PC-3 (cell line): ENCODE results near the gene KYNU. TPM values are rescaled to one million over a fixed set of nuclear protein-coding genes. Genes with fewer than 3 reads are reported as not detected.
A peak's percentile ranks its signal among the peaks of the same experiment; 100 is the strongest.

ENCODE experiments used
- ATAC-seq: fragments of 200-7000 bp; cut with Tn5 transposase; 2 replicates; pipeline ENCODE4 v1.9.1; 2020; ENCODE audit warnings: mild to moderate bottlenecking, moderate library complexity
- BruUV-seq: library from RNA; stranded (reverse); fragments of 400-500 nt; replicated peaks from 2 replicates; lab custom pipeline; 2021; lab: Mats Ljungman, UMichigan
- CTCF ChIA-PET: fragments of 300-600 bp; sonication (Branson Sonifier 250); formaldehyde crosslinking; loops from one replicate; lab custom pipeline; 2022; ENCODE audit warnings: antibody characterized with exemption; lab: Charles Lee
- POLR2A ChIA-PET: fragments of 300-600 bp; sonication (Branson Sonifier 250); formaldehyde crosslinking; loops from one replicate; lab custom pipeline; 2022; ENCODE audit warnings: antibody characterized with exemption; ENCODE audit not compliant: unreplicated experiment; lab: Charles Lee
- DNase-seq: peaks from one replicate; pipeline ENCODE4 v3.0.0-alpha.2; 2015
- H2AFZ ChIP-seq: fragments of 300-600 bp; sonication (generic); 2 replicates; pipeline ENCODE4 v1.6.0; 2016; ENCODE audit warnings: antibody characterized with exemption, low read length
- H3F3A ChIP-seq: fragments of 300-600 bp; sonication (generic); one replicate; pipeline ENCODE4 v1.6.0; 2017; ENCODE audit warnings: antibody characterized with exemption, low read length, control low read depth, mild to moderate bottlenecking; ENCODE audit not compliant: unreplicated experiment
- H3K27ac ChIP-seq: fragments of 300-600 bp; sonication (generic); 2 replicates; pipeline ENCODE4 v1.5.1; 2016; ENCODE audit warnings: mild to moderate bottlenecking, low read length
- H3K27me3 ChIP-seq: fragments of 300-600 bp; sonication (generic); 2 replicates; pipeline ENCODE4 v1.6.1; 2016; ENCODE audit warnings: low read length, mixed read lengths
- H3K36me3 ChIP-seq: fragments of 300-600 bp; sonication (generic); 2 replicates; pipeline ENCODE4 v1.6.1; 2016; ENCODE audit warnings: low read depth, mixed run types, low read length, mixed read lengths
- H3K4me1 ChIP-seq: fragments of 300-600 bp; sonication (generic); 2 replicates; pipeline ENCODE4 v1.5.1; 2016; ENCODE audit warnings: low read length; ENCODE audit not compliant: insufficient read depth
- H3K4me2 ChIP-seq: fragments of 300-600 bp; sonication (generic); 2 replicates; pipeline ENCODE4 v1.6.0; 2016; ENCODE audit warnings: low read length
- H3K4me3 ChIP-seq: fragments of 300-600 bp; sonication (generic); 2 replicates; pipeline ENCODE4 v1.5.1; 2016; ENCODE audit warnings: mild to moderate bottlenecking, low read length, mixed read lengths
- H3K79me2 ChIP-seq: fragments of 300-600 bp; sonication (generic); 2 replicates; pipeline ENCODE4 v1.6.1; 2017; ENCODE audit warnings: low read length, mixed read lengths
- H3K9ac ChIP-seq: fragments of 300-600 bp; sonication (generic); 2 replicates; pipeline ENCODE4 v1.6.0; 2016; ENCODE audit warnings: mild to moderate bottlenecking, low read length
- H3K9me2 ChIP-seq: fragments of 300-600 bp; sonication (generic); replicated peaks from 2 replicates; pipeline ENCODE4 v1.6.1; 2016; ENCODE audit warnings: mixed run types, low read length, mixed read lengths
- H3K9me3 ChIP-seq: fragments of 300-600 bp; sonication (generic); 2 replicates; pipeline ENCODE4 v1.6.1; 2016; ENCODE audit warnings: low read length, mixed read lengths
- H4K20me1 ChIP-seq: fragments of 300-600 bp; sonication (generic); 2 replicates; pipeline ENCODE4 v1.6.1; 2016; ENCODE audit warnings: low read length, mixed read lengths
- CTCF ChIP-seq: fragments of 300-600 bp; sonication (generic); conservative IDR thresholded peaks from 2 replicates; pipeline ENCODE4 v1.5.1; 2017; ENCODE audit warnings: antibody characterized with exemption, low read depth, mild to moderate bottlenecking, low read length
- EZH2 ChIP-seq: fragments of 300-600 bp; sonication (generic); IDR thresholded peaks from one replicate; pipeline ENCODE4 v1.6.1; 2017; ENCODE audit warnings: antibody characterized with exemption, mild to moderate bottlenecking, low read length; ENCODE audit not compliant: unreplicated experiment
- EZH2phosphoT487 ChIP-seq: fragments of 300-600 bp; sonication (generic); IDR thresholded peaks from 2 replicates; pipeline ENCODE4 v1.6.1; 2018; ENCODE audit warnings: mild to moderate bottlenecking, antibody characterized with exemption, low read length, borderline replicate concordance
- intact Hi-C: fragments of 100-400 bp; cut with micrococcal nuclease; formaldehyde crosslinking; loops from 2 replicates; pipeline ENCODE4 v1.9.0; 2023
- total RNA-seq: library from RNA; depleted of rRNA; stranded (reverse); fragments of >200 nt; gene quantifications from 2 replicates; pipeline ENCODE4 v1.2.3, GENCODE V29; 2014

Gene KYNU
- total RNA-seq, 1 experiment from 2014 or later, result 2.3 TPM

- H3K36me3 ChIP-seq, result no peaks in the 10 kb centered on the region
- no peaks in the 10 kb centered on the region for H3K4me1 ChIP-seq
- no peak overlapping the region for H3K4me3 ChIP-seq
- intact Hi-C loops, result no loop called here
- H4K20me1 ChIP-seq, result no peaks in the 10 kb centered on the region
- no peak for TF ChIP-seq EZH2phosphoT487
- TF ChIP-seq EZH2, result no peak
- no peak for TF ChIP-seq CTCF
- H2AFZ ChIP-seq, result no peak overlapping the region
- no peaks in the 10 kb centered on the region for H3K9me2 ChIP-seq
- no peak overlapping the region for H3K9ac ChIP-seq
- H3K4me2 ChIP-seq, result no peak overlapping the region
- BruUV-seq, result no TSS peak
- CTCF ChIA-PET, result no interaction called here
- H3K27me3 ChIP-seq, result no peaks in the 10 kb centered on the region
- ATAC-seq (no peak), DNase-seq (peak; percentile 4)
- H3K79me2 ChIP-seq, result no peaks in the 10 kb centered on the region
- POLR2A ChIA-PET, result no interaction called here
- no peak overlapping the region for H3K27ac ChIP-seq
- H3F3A ChIP-seq, result no peaks in the 10 kb centered on the region
- no peaks in the 10 kb centered on the region for H3K9me3 ChIP-seq
These were observed 41.2 kb downstream of the KYNU start for GRCh38 chr2:142918624-142919023.

- no peaks in the 10 kb centered on the region for H3K36me3 ChIP-seq
- no peaks in the 10 kb centered on the region for H4K20me1 ChIP-seq
- TF ChIP-seq EZH2phosphoT487, result no peak
- TF ChIP-seq CTCF, result no peak
- no peak for TF ChIP-seq EZH2
- H3K9me2 ChIP-seq, result no peaks in the 10 kb centered on the region
- POLR2A ChIA-PET, result no interaction called here
- no peaks in the 10 kb centered on the region for H3K9me3 ChIP-seq
- no peak overlapping the region for H3K27ac ChIP-seq
- no TSS peak for BruUV-seq
- H3K9ac ChIP-seq, result no peak overlapping the region
- intact Hi-C loops, result no loop called here
- DNase-seq (peak; percentile 31), ATAC-seq (no peak)
- H3K79me2 ChIP-seq, result no peaks in the 10 kb centered on the region
- H3K27me3 ChIP-seq, result no peaks in the 10 kb centered on the region
- CTCF ChIA-PET, result no interaction called here
- H2AFZ ChIP-seq, result no peak overlapping the region
- H3K4me2 ChIP-seq, result no peak overlapping the region
- H3F3A ChIP-seq, result no peaks in the 10 kb centered on the region
- H3K4me1 ChIP-seq, result no peaks in the 10 kb centered on the region
- H3K4me3 ChIP-seq, result no peak overlapping the region
These were observed 43.1 kb downstream of the KYNU start for GRCh38 chr2:142920571-142920970.

- DNase-seq (no peak), ATAC-seq (no peak)
- Histone ChIP-seq H3K4me3 (no peak overlapping the region), H3K9me3 (no peaks in the 10 kb centered on the region), H4K20me1 (no peaks in the 10 kb centered on the region), H3K79me2 (no peaks in the 10 kb centered on the region), H2AFZ (no peak overlapping the region), H3K27ac (no peak overlapping the region), H3K4me1 (no peaks in the 10 kb centered on the region), H3K9ac (no peak overlapping the region), H3K4me2 (no peak overlapping the region), H3K36me3 (no peaks in the 10 kb centered on the region), H3K27me3 (no peaks in the 10 kb centered on the region), H3F3A (no peaks in the 10 kb centered on the region), H3K9me2 (no peaks in the 10 kb centered on the region)
- POLR2A ChIA-PET, result no interaction called here
- CTCF ChIA-PET, result no interaction called here
- TF ChIP-seq EZH2phosphoT487, result no peak
- no peak for TF ChIP-seq EZH2
- no TSS peak for BruUV-seq
- intact Hi-C loops, result no loop called here
These were observed 49.0 kb downstream of the KYNU start for GRCh38 chr2:142926445-142926844.
